Measurements from ENCODE around the gene RABGGTA. TPM values are rescaled to one million over a fixed set of nuclear protein-coding genes. Genes with fewer than 3 reads are reported as not detected.
A peak's percentile ranks its signal among the peaks of the same experiment; 100 is the strongest.

Gene RABGGTA
- total and polyA plus RNA-seq, 9 of the 15 experiments (the other 6 are each of a cell fraction or from before 2014, with no cell fraction given) = 4.5 to 24.2 (median 15.5) TPM

- ATAC-seq (no peak), FAIRE-seq (no peak), DNase-seq (ENCODE audit: extremely low read depth in 1 of 4, low spot score in 3 of 4) (peak in 1 of 4 experiments; percentile 16)
- BruUV-seq (replicated peaks) = no TSS peak
- Histone ChIP-seq H4K20me1 (replicated peaks; ENCODE audit: control insufficient read depth, insufficient read depth, low read length) (no peaks in the 10 kb centered on the region), H3K4me3 (no peak overlapping the region), H3K27me3 (ENCODE audit: control insufficient read depth in 2 of 2, insufficient read depth in 2 of 2, low read length in 2 of 2) (no peaks in the 10 kb centered on the region), H3K9me3 (replicated peaks; ENCODE audit: control insufficient read depth, insufficient read depth, low read depth, low read length) (no peaks in the 10 kb centered on the region), H3K9me1 (ENCODE audit: control insufficient read depth, insufficient read depth, low read length) (no peaks in the 10 kb centered on the region), H3K27ac (ENCODE audit: extremely low read depth, low read depth, low read length) (no peak overlapping the region), H3K4me1 (replicated peaks in 1 of 2; ENCODE audit: control insufficient read depth in 2 of 2, insufficient read depth in 2 of 2, low read length in 2 of 2) (peaks cover 20 to 68% of the 10 kb centered on the region in 2 experiments; a peak in 4 of 5 replicates), H2AFZ (ENCODE audit: low read depth, low read length) (no peak overlapping the region), H3K4me2 (ENCODE audit: insufficient read depth, low read length) (no peak overlapping the region), H3K79me2 (ENCODE audit: control insufficient read depth, insufficient read depth, low read length) (no peaks in the 10 kb centered on the region), H3K36me3 (ENCODE audit: control insufficient read depth, insufficient read depth, low read length) (no peaks in the 10 kb centered on the region; the same call in 2 of the 3 replicates), H3K9ac (ENCODE audit: insufficient read depth in 1 of 2, low read depth in 2 of 2, low read length in 2 of 2) (peak overlapping the region in 1 of 2 experiments; percentile 64; a peak in 2 of 4 replicates)
- 0 out of 2 replicates have a peak, but pooled peaks have one; percentile 18 for TF ChIP-seq NR2C1 (IDR thresholded peaks at IDR 0.05)
- TF ChIP-seq NR2C1 (tag; IDR thresholded peaks at IDR 0.05) = no peak
- TF ChIP-seq ARID3A (IDR thresholded peaks at IDR 0.05; ENCODE audit: borderline replicate concordance, low read depth, low read length) = no peak
- in situ Hi-C loops (cut with MboI) (no loop called here), intact Hi-C loops (cut with micrococcal nuclease) (no loop called here)
- WGBS (ENCODE audit: insufficient coverage, low coverage, missing lambda C conversion rate) = 54% methylated on average over 11 of the region's 16 CpGs
- CTCF ChIA-PET (ENCODE audit: low intra/inter-chr PET ratio) = no interaction called here
- POLR2A ChIA-PET = interaction anchor here (0.6 kb wide), 1 partner anchor 181 kb away, joined by 3 read pairs; no protein-coding TSS in a partner anchor
Measured at GRCh38 chr14:24260026-24260779, 11.2 kb downstream of the RABGGTA start.

Data from K562 (cell line).